PC-9 (cell line): ENCODE results near the gene ADAMTSL1. TPM values are rescaled to one million over a fixed set of nuclear protein-coding genes. Genes with fewer than 3 reads are reported as not detected.

Experiments used
- BruUV-seq: library from RNA; stranded (reverse); fragments of 400-500 nt; replicated peaks from 2 replicates; lab custom pipeline; 2021; lab: Mats Ljungman, UMichigan
- CTCF ChIA-PET: fragments of 300-600 bp; sonication (Branson Sonifier 250); formaldehyde crosslinking; loops from one replicate; lab custom pipeline; 2022; ENCODE audit warnings: antibody characterized with exemption; lab: Charles Lee
- POLR2A ChIA-PET: fragments of 300-600 bp; sonication (Branson Sonifier 250); formaldehyde crosslinking; loops from one replicate; lab custom pipeline; 2022; ENCODE audit warnings: antibody characterized with exemption; ENCODE audit not compliant: unreplicated experiment; lab: Charles Lee
- DNase-seq, 2 experiments: peaks; one replicate each; pipeline versions ENCODE4 v3.0.0 to v3.0.0-alpha.2; 2015 to 2022; ENCODE audit warnings: mixed read lengths in 1 of 2
- H2AFZ ChIP-seq: fragments of 200-600 bp; sonication (generic); 2 replicates; pipeline ENCODE4 v1.8.1; 2017; ENCODE audit warnings: antibody characterized with exemption
- H3F3A ChIP-seq: fragments of 200-600 bp; sonication (generic); 2 replicates; pipeline ENCODE4 v1.8.1; 2017; ENCODE audit warnings: antibody characterized with exemption, mild to moderate bottlenecking, low read depth; ENCODE audit not compliant: insufficient read depth
- H3K27ac ChIP-seq: fragments of 200-600 bp; sonication (generic); 2 replicates; pipeline ENCODE4 v1.6.1; 2016; ENCODE audit warnings: mixed run types
- H3K27me3 ChIP-seq: fragments of 200-600 bp; sonication (generic); 2 replicates; pipeline ENCODE4 v1.6.1; 2016; ENCODE audit warnings: low read depth, mixed run types; ENCODE audit not compliant: insufficient read depth
- H3K36me3 ChIP-seq: fragments of 200-600 bp; sonication (generic); 2 replicates; pipeline ENCODE4 v1.6.1; 2016; ENCODE audit warnings: low read depth, mixed run types
- H3K4me1 ChIP-seq: fragments of 200-600 bp; sonication (generic); replicated peaks from 2 replicates; pipeline ENCODE4 v1.6.1; 2016; ENCODE audit warnings: mixed run types; ENCODE audit not compliant: insufficient read depth
- H3K4me2 ChIP-seq: fragments of 200-600 bp; sonication (generic); 2 replicates; pipeline ENCODE4 v1.6.1; 2017; ENCODE audit warnings: mixed run types
- H3K4me3 ChIP-seq: fragments of 200-600 bp; sonication (generic); 2 replicates; pipeline ENCODE4 v1.6.1; 2016; ENCODE audit warnings: mixed run types
- H3K79me2 ChIP-seq: fragments of 200-600 bp; sonication (generic); 2 replicates; pipeline ENCODE4 v1.6.1; 2017; ENCODE audit warnings: low read depth, mixed run types
- H3K9me2 ChIP-seq: fragments of 200-600 bp; sonication (generic); 2 replicates; pipeline ENCODE4 v1.8.1; 2017; ENCODE audit warnings: mild to moderate bottlenecking; ENCODE audit not compliant: insufficient read depth
- H3K9me3 ChIP-seq: fragments of 200-600 bp; sonication (generic); 2 replicates; pipeline ENCODE4 v1.8.1; 2016; ENCODE audit warnings: low read depth; ENCODE audit not compliant: insufficient read depth
- H4K20me1 ChIP-seq: fragments of 200-600 bp; sonication (generic); 2 replicates; pipeline ENCODE4 v1.8.1; 2017; ENCODE audit not compliant: insufficient read depth
- CTCF ChIP-seq: fragments of 200-600 bp; sonication (generic); conservative IDR thresholded peaks from 2 replicates; pipeline ENCODE4 v1.6.1; 2017; ENCODE audit warnings: mixed run types, antibody characterized with exemption, mild to moderate bottlenecking, moderate library complexity
- EZH2 ChIP-seq: fragments of 200-600 bp; sonication (generic); IDR thresholded peaks from 2 replicates; pipeline ENCODE4 v1.8.0; 2017; ENCODE audit warnings: antibody characterized with exemption, low read depth
- intact Hi-C: fragments of 100-400 bp; cut with micrococcal nuclease; formaldehyde crosslinking; loops from one replicate; pipeline ENCODE4 v1.10.0; 2022; ENCODE audit not compliant: unreplicated experiment
- total RNA-seq: library from RNA; stranded (reverse); gene quantifications from 2 replicates; pipeline ENCODE4 v1.2.3, GENCODE V29; 2021

ADAMTSL1 gene
- total RNA-seq, 1 experiment from 2014 or later: not detected

DNA sequence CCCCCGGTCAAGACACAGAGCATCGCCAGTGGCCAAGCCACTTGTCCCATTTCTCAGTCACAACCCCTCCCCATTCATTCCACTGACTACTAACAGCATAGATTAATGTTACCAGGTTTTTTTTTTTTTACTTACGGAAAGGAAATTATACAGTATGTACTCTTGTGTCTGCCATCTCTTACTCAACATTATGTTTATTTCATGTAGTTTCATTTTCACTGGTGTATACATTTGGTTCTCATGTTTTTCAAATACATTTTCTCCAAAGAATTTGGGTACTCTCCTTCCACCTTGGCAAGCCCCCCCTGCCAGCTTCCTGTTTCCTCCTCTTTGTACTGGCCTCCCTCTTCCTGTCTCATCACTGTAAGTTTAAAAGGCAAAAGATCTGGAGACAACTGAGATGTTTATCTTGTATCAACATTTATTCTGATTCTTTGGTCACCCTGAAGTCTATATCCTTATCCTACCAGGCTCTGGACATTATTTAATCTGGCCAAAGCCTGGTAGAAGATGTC lies 351.8 kb downstream of the ADAMTSL1 start:
- no peak overlapping the region for H3K4me2 ChIP-seq
- no peak for TF ChIP-seq EZH2
- TF ChIP-seq CTCF: no peak
- BruUV-seq: no TSS peak
- no peak overlapping the region for H3K4me3 ChIP-seq
- ChIA-PET CTCF (no interaction called here), POLR2A (no interaction called here)
- H3K9me2 ChIP-seq: no peaks in the 10 kb centered on the region
- H3K27ac ChIP-seq: no peak overlapping the region
- H3F3A ChIP-seq: no peaks in the 10 kb centered on the region
- H3K9me3 ChIP-seq: no peaks in the 10 kb centered on the region
- no peak overlapping the region for H2AFZ ChIP-seq
- H3K4me1 ChIP-seq: peaks cover 10% of the 10 kb centered on the region; the same call in 1 of the 2 replicates
- H3K36me3 ChIP-seq: no peaks in the 10 kb centered on the region
- no peak for DNase-seq
- H3K79me2 ChIP-seq: no peaks in the 10 kb centered on the region
- intact Hi-C loops: no loop called here
- no peaks in the 10 kb centered on the region for H4K20me1 ChIP-seq
- H3K27me3 ChIP-seq: no peaks in the 10 kb centered on the region

GRCh38 chr9:18826248-18826647 lies 352.3 kb downstream of the ADAMTSL1 start:
- H3K4me2 ChIP-seq: no peak overlapping the region
- intact Hi-C loops: no loop called here

DNA sequence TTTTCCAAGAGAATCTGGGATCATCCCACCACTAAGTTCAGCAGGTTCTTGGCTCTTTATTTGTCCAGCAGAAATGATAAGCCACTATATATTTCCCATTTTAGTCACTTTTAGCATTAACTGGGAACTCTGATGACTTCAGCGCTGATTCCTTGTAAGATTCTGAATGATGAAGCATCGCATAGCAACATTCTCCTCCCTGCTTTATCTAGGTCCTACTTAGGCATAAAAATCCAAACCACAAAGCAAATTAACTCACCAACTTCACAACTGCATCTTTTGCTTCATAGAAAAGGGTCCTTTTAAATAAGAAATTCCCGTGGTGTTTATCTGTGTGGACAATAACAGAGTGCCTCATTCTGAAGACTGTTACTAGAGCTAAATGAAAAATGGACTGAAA lies 355.1 kb downstream of the ADAMTSL1 start:
- intact Hi-C loops: no loop called here
- no peaks in the 10 kb centered on the region for H3K9me3 ChIP-seq
- no TSS peak for BruUV-seq
- no peak overlapping the region for H2AFZ ChIP-seq
- no peaks in the 10 kb centered on the region for H3F3A ChIP-seq
- H4K20me1 ChIP-seq: no peaks in the 10 kb centered on the region
- no peaks in the 10 kb centered on the region for H3K79me2 ChIP-seq
- CTCF ChIA-PET: no interaction called here
- H3K27me3 ChIP-seq: no peaks in the 10 kb centered on the region
- POLR2A ChIA-PET: no interaction called here
- H3K4me3 ChIP-seq: no peak overlapping the region
- TF ChIP-seq EZH2: no peak
- no peak for TF ChIP-seq CTCF
- no peak for DNase-seq
- H3K36me3 ChIP-seq: no peaks in the 10 kb centered on the region
- H3K4me1 ChIP-seq: no peaks in the 10 kb centered on the region
- no peak overlapping the region for H3K4me2 ChIP-seq
- H3K27ac ChIP-seq: no peak overlapping the region
- no peaks in the 10 kb centered on the region for H3K9me2 ChIP-seq

More at GRCh38 chr9:18826248-18826647, 352.3 kb downstream of the ADAMTSL1 start:
- Histone ChIP-seq H3K27ac (no peak overlapping the region), H3K36me3 (no peaks in the 10 kb centered on the region), H3K79me2 (no peaks in the 10 kb centered on the region), H3K4me1 (peaks cover 10% of the 10 kb centered on the region; the same call in 1 of the 2 replicates), H3K9me3 (no peaks in the 10 kb centered on the region), H4K20me1 (no peaks in the 10 kb centered on the region), H3K27me3 (no peaks in the 10 kb centered on the region), H3F3A (no peaks in the 10 kb centered on the region), H3K9me2 (no peaks in the 10 kb centered on the region), H3K4me3 (no peak overlapping the region), H2AFZ (no peak overlapping the region)
- TF ChIP-seq EZH2 (no peak), CTCF (no peak)
- ChIA-PET CTCF (no interaction called here), POLR2A (interaction anchor here (0.5 kb wide), 1 partner anchor 402 kb away, joined by 4 read pairs; no protein-coding TSS in a partner anchor)
- BruUV-seq: no TSS peak
- DNase-seq: no peak
